HEK293 (cell line): Measurements from ENCODE around the gene NT5DC2.

Experiments used
- CTCF ChIA-PET: fragments of 350-600 bp; formaldehyde crosslinking; extraction: SDS; loops from one replicate; lab custom pipeline; 2021; ENCODE audit warnings: antibody characterized with exemption; lab: Yijun Ruan, JAX
- POLR2A ChIA-PET: fragments of 300-600 bp; formaldehyde crosslinking; extraction: SDS; loops from one replicate; lab custom pipeline; 2020; ENCODE audit warnings: antibody characterized with exemption, inconsistent platforms; lab: Yijun Ruan, JAX
- H3K27ac ChIP-seq: fragments of 200-500 bp; sonication (Bioruptor generic); 2 replicates; pipeline ENCODE4 v1.5.1; 2014; ENCODE audit warnings: low read depth, low read length, control low read depth, inconsistent platforms; ENCODE audit errors: extremely low read depth
- H3K36me3 ChIP-seq, 2 experiments: fragments of 200-500 bp in 1 of 2; sonication (Bioruptor generic) in 1 of 2; 1 replicate in 1 of 2; 2 replicates in 1 of 2; pipeline ENCODE4 v1.5.1; 2014 to 2017; ENCODE audit warnings: inconsistent platforms in 2 of 2, low read length in 2 of 2; ENCODE audit not compliant: control insufficient read depth in 2 of 2, insufficient read depth in 1 of 2
- H3K4me1 ChIP-seq: fragments of 200-500 bp; sonication (Bioruptor generic); 2 replicates; pipeline ENCODE4 v1.5.1; 2014; ENCODE audit warnings: mild to moderate bottlenecking, low read length, inconsistent platforms; ENCODE audit not compliant: control insufficient read depth, insufficient read depth
- H3K4me3 ChIP-seq: 2 replicates; pipeline ENCODE4 v1.5.1; 2011; ENCODE audit warnings: low read depth, mild to moderate bottlenecking, control low read depth, low read length, moderate library complexity
- H3K9me3 ChIP-seq: fragments of 200-500 bp; sonication (Bioruptor generic); 2 replicates; pipeline ENCODE4 v1.5.1; 2014; ENCODE audit warnings: low read depth, low read length, inconsistent platforms; ENCODE audit not compliant: control insufficient read depth, insufficient read depth
- BCL6B ChIP-seq: fragments of 450-650 bp; formaldehyde crosslinking; IDR thresholded peaks from 2 replicates; pipeline ENCODE4 v1.5.1; 2017; ENCODE audit warnings: missing biosample characterization, missing genetic modification characterization
- ELK4 ChIP-seq: IDR thresholded peaks from 2 replicates; pipeline ENCODE4 v1.6.1; 2011; ENCODE audit warnings: mild to moderate bottlenecking, low read depth, low read length, borderline replicate concordance
- GLIS2 ChIP-seq: fragments of 450-650 bp; formaldehyde crosslinking; IDR thresholded peaks from 2 replicates; pipeline ENCODE4 v1.5.1; 2016; ENCODE audit warnings: missing biosample characterization, missing genetic modification characterization
- SCRT2 ChIP-seq: fragments of 450-650 bp; formaldehyde crosslinking; IDR thresholded peaks from 2 replicates; pipeline ENCODE4 v1.5.1; 2016; ENCODE audit warnings: missing biosample characterization, missing genetic modification characterization
- ZBTB17 ChIP-seq: fragments of 450-650 bp; formaldehyde crosslinking; IDR thresholded peaks from 2 replicates; pipeline ENCODE4 v1.5.1; 2016; ENCODE audit warnings: missing biosample characterization, missing genetic modification characterization
- ZFHX2 ChIP-seq: fragments of 450-650 bp; formaldehyde crosslinking; conservative IDR thresholded peaks from 2 replicates; pipeline ENCODE4 v1.5.1; 2016; ENCODE audit warnings: missing biosample characterization, missing genetic modification characterization
- ZFP3 ChIP-seq: fragments of 450-650 bp; formaldehyde crosslinking; IDR thresholded peaks from 2 replicates; pipeline ENCODE4 v1.5.1; 2016; ENCODE audit warnings: low read depth, missing biosample characterization, missing genetic modification characterization
- ZFP69B ChIP-seq: fragments of 450-650 bp; formaldehyde crosslinking; IDR thresholded peaks from 2 replicates; pipeline ENCODE4 v1.5.1; 2016; ENCODE audit warnings: missing biosample characterization, missing genetic modification characterization
- ZNF311 ChIP-seq: fragments of 450-650 bp; formaldehyde crosslinking; IDR thresholded peaks from 2 replicates; pipeline ENCODE4 v1.5.1; 2017; ENCODE audit warnings: missing biosample characterization, missing genetic modification characterization, borderline replicate concordance
- ZNF600 ChIP-seq: fragments of 450-650 bp; formaldehyde crosslinking; IDR thresholded peaks from 2 replicates; pipeline ENCODE4 v1.5.1; 2016; ENCODE audit warnings: missing biosample characterization, missing genetic modification characterization
- ZNF701 ChIP-seq: fragments of 450-650 bp; formaldehyde crosslinking; IDR thresholded peaks from 2 replicates; pipeline ENCODE4 v1.5.1; 2016; ENCODE audit warnings: missing biosample characterization, missing genetic modification characterization
- ZSCAN4 ChIP-seq: fragments of 450-650 bp; formaldehyde crosslinking; IDR thresholded peaks from 2 replicates; pipeline ENCODE4 v1.5.1; 2017; ENCODE audit warnings: missing biosample characterization, missing genetic modification characterization
- ZSCAN5A ChIP-seq: fragments of 450-650 bp; formaldehyde crosslinking; IDR thresholded peaks from 2 replicates; pipeline ENCODE4 v1.5.1; 2016; ENCODE audit warnings: missing biosample characterization, missing genetic modification characterization
- TF ChIP-seq, protein P1 (sequence below): fragments of 450-650 bp; formaldehyde crosslinking; IDR thresholded peaks from 2 replicates; pipeline ENCODE4 v1.5.1; 2017; ENCODE audit warnings: missing biosample characterization, missing genetic modification characterization
- TF ChIP-seq, protein P2 (sequence below): fragments of 450-650 bp; formaldehyde crosslinking; IDR thresholded peaks from 2 replicates; pipeline ENCODE4 v1.5.1; 2016; ENCODE audit warnings: missing biosample characterization, missing genetic modification characterization
- TF ChIP-seq, protein P3 (sequence below): fragments of 450-650 bp; formaldehyde crosslinking; optimal IDR thresholded peaks from 2 replicates; pipeline ENCODE3; 2016; ENCODE audit warnings: missing biosample characterization, mild to moderate bottlenecking, missing genetic modification characterization
- TF ChIP-seq, protein P4 (sequence below): fragments of 450-650 bp; formaldehyde crosslinking; IDR thresholded peaks from 2 replicates; pipeline ENCODE4 v1.5.1; 2016; ENCODE audit warnings: missing biosample characterization, missing genetic modification characterization

Gene NT5DC2

DNA sequence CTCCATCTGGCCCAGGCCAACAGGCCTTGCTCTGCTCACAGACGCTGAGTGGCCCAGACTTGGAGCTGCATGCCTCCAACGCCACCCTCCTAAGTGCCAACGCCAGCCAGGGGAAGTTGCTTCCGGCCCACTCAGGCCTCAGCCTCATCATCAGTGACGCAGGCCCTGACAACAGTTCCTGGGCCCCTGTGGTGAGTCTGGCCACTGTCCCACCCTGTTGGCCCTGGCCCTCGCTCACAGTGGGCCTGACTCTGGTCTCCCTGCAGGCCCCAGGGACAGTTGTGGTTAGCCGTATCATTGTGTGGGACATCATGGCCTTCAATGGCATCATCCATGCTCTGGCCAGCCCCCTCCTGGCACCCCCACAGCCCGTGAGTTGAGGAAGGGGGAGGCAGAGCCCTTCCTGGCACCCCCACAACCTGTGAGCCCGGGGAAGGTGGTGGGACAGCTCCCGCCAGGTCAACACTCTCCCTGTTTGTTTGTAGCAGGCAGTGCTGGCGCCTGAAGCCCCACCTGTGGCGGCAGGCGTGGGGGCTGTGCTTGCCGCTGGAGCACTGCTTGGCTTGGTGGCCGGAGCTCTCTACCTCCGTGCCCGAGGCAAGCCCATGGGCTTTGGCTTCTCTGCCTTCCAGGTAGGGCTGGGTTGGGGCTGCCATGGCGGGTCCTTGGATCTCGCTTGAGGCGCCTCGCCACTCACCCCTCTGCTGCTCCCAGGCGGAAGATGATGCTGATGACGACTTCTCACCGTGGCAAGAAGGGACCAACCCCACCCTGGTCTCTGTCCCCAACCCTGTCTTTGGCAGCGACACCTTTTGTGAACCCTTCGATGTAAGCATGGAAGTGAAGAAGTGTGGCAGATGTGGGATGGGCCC lies 10.0 kb downstream of the NT5DC2 start:
- CTCF ChIA-PET, result interaction anchor here (0.7 kb wide), 1 partner anchor 1111 kb away, joined by 3 read pairs; no protein-coding TSS in a partner anchor
- TF ChIP-seq ZNF600 (tag by site-specific recombination) (peak; percentile 30; the same call in 1 of the 2 replicates), ELK4 (no peak), ZFHX2 (no peak)

DNA sequence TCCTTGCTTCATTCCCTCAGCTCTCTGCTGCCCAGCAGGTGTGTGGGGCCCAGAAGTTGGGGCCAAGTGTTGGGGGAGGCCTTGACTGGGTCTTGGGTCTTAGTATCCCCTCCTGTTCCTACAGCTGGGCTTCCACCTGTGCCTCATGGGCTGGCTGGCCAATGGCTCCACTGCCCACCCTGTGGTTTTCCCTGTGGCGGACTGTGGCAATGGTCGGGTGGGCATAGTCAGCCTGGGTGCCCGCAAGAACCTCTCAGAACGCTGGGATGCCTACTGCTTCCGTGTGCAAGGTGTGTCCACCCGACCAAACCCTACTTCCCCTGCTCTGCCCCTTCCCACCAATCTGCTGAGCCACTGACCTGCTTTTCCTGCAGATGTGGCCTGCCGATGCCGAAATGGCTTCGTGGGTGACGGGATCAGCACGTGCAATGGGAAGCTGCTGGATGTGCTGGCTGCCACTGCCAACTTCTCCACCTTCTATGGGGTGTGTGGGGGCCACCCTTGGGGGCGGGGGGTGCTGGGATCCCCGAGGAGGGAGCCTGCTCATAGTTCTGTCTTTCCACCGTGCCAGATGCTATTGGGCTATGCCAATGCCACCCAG lies 10.9 kb downstream of the NT5DC2 start:
- Histone ChIP-seq H3K36me3 (peaks cover 0 to 43% of the 10 kb centered on the region in 2 experiments; a peak in 1 of 3 replicates), H3K4me1 (no peaks in the 10 kb centered on the region), H3K9me3 (no peaks in the 10 kb centered on the region), H3K27ac (no peak overlapping the region), H3K4me3 (no peak overlapping the region)
- ChIA-PET CTCF (interaction anchor here (0.6 to 0.7 kb wide), 3 partner anchors 24 to 1111 kb away, joined by 3 to 4 read pairs (median 4); no protein-coding TSS in a partner anchor), POLR2A (no interaction called here)
- TF ChIP-seq, protein P1, sequence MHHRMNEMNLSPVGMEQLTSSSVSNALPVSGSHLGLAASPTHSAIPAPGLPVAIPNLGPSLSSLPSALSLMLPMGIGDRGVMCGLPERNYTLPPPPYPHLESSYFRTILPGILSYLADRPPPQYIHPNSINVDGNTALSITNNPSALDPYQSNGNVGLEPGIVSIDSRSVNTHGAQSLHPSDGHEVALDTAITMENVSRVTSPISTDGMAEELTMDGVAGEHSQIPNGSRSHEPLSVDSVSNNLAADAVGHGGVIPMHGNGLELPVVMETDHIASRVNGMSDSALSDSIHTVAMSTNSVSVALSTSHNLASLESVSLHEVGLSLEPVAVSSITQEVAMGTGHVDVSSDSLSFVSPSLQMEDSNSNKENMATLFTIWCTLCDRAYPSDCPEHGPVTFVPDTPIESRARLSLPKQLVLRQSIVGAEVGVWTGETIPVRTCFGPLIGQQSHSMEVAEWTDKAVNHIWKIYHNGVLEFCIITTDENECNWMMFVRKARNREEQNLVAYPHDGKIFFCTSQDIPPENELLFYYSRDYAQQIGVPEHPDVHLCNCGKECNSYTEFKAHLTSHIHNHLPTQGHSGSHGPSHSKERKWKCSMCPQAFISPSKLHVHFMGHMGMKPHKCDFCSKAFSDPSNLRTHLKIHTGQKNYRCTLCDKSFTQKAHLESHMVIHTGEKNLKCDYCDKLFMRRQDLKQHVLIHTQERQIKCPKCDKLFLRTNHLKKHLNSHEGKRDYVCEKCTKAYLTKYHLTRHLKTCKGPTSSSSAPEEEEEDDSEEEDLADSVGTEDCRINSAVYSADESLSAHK (tag by site-specific recombination), result no peak
- TF ChIP-seq, protein P2, sequence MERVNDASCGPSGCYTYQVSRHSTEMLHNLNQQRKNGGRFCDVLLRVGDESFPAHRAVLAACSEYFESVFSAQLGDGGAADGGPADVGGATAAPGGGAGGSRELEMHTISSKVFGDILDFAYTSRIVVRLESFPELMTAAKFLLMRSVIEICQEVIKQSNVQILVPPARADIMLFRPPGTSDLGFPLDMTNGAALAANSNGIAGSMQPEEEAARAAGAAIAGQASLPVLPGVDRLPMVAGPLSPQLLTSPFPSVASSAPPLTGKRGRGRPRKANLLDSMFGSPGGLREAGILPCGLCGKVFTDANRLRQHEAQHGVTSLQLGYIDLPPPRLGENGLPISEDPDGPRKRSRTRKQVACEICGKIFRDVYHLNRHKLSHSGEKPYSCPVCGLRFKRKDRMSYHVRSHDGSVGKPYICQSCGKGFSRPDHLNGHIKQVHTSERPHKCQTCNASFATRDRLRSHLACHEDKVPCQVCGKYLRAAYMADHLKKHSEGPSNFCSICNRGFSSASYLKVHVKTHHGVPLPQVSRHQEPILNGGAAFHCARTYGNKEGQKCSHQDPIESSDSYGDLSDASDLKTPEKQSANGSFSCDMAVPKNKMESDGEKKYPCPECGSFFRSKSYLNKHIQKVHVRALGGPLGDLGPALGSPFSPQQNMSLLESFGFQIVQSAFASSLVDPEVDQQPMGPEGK (tag by site-specific recombination), result no peak
- no peak for TF ChIP-seq ZSCAN5A (tag by site-specific recombination)
- TF ChIP-seq ZFP3 (tag by site-specific recombination), result no peak
- TF ChIP-seq SCRT2 (tag by site-specific recombination), result no peak
- TF ChIP-seq, protein P3, sequence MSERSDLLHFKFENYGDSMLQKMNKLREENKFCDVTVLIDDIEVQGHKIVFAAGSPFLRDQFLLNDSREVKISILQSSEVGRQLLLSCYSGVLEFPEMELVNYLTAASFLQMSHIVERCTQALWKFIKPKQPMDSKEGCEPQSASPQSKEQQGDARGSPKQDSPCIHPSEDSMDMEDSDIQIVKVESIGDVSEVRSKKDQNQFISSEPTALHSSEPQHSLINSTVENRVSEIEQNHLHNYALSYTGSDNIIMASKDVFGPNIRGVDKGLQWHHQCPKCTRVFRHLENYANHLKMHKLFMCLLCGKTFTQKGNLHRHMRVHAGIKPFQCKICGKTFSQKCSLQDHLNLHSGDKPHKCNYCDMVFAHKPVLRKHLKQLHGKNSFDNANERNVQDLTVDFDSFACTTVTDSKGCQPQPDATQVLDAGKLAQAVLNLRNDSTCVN (tag by site-specific recombination), result no peak
- no peak for TF ChIP-seq ZNF311 (tag by site-specific recombination)
- TF ChIP-seq ZBTB17, result no peak
- no peak for TF ChIP-seq ZSCAN4 (tag by site-specific recombination)
- no peak for TF ChIP-seq GLIS2 (tag by site-specific recombination)
- no peak for TF ChIP-seq ZNF701 (tag by site-specific recombination)
- TF ChIP-seq ZFP69B (tag by site-specific recombination), result no peak
- TF ChIP-seq, protein P4, sequence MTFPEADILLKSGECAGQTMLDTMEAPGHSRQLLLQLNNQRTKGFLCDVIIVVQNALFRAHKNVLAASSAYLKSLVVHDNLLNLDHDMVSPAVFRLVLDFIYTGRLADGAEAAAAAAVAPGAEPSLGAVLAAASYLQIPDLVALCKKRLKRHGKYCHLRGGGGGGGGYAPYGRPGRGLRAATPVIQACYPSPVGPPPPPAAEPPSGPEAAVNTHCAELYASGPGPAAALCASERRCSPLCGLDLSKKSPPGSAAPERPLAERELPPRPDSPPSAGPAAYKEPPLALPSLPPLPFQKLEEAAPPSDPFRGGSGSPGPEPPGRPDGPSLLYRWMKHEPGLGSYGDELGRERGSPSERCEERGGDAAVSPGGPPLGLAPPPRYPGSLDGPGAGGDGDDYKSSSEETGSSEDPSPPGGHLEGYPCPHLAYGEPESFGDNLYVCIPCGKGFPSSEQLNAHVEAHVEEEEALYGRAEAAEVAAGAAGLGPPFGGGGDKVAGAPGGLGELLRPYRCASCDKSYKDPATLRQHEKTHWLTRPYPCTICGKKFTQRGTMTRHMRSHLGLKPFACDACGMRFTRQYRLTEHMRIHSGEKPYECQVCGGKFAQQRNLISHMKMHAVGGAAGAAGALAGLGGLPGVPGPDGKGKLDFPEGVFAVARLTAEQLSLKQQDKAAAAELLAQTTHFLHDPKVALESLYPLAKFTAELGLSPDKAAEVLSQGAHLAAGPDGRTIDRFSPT (tag by site-specific recombination), result no peak
- no peak for TF ChIP-seq BCL6B (tag by site-specific recombination)

More for the DNA sequence above, 10.0 kb downstream of the NT5DC2 start:
- no peak overlapping the region for H3K4me3 ChIP-seq
- H3K36me3 ChIP-seq, result peaks cover 0 to 52% of the 10 kb centered on the region in 2 experiments; a peak in 1 of 3 replicates
- H3K9me3 ChIP-seq, result no peaks in the 10 kb centered on the region
- H3K4me1 ChIP-seq, result no peaks in the 10 kb centered on the region
- H3K27ac ChIP-seq, result no peak overlapping the region
- POLR2A ChIA-PET, result no interaction called here
